Measurements from ENCODE around the gene STBD1. TPM values are rescaled to one million over a fixed set of nuclear protein-coding genes. Genes with fewer than 3 reads are reported as not detected.

Gene STBD1
- total RNA-seq, 1 donor from 2014 or later, result 0.09 TPM

DNA sequence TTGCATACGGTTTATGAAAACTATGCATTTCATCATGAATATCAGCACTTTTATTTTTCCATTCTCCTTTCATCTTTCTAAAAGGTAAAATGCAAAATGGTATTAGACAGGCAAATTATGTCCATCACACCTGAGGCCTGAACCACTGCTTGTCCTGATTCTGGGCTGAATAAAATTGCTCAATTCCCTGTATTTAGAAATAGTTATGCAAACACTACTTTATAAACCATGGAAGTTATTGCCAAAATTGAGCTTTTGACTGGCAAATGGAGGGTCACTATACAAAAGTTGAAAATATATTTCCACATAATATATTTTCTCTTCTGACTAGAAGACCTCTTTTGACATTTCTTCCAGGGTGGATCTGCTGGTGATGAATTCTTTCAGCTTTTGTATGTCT lies 34.0 kb upstream of the STBD1 start:
- CTCF ChIA-PET, result no interaction called here
- no peak for DNase-seq
- Mint-ChIP-seq H3K36me3 (ENCODE audit: low read depth) (no peaks in the 10 kb centered on the region), H3K4me3 (no peak overlapping the region), H3K27ac (no peak overlapping the region), H3K27me3 (peaks cover 14% of the 10 kb centered on the region), H3K9me3 (no peaks in the 10 kb centered on the region), H3K4me1 (no peaks in the 10 kb centered on the region)
- intact Hi-C loops (cut with micrococcal nuclease), result no loop called here
- ATAC-seq (ENCODE audit: low read depth), result no peak
- POLR2A ChIA-PET, result no interaction called here
- no peak for TF ChIP-seq CTCF (IDR thresholded peaks at IDR 0.05)

DNA sequence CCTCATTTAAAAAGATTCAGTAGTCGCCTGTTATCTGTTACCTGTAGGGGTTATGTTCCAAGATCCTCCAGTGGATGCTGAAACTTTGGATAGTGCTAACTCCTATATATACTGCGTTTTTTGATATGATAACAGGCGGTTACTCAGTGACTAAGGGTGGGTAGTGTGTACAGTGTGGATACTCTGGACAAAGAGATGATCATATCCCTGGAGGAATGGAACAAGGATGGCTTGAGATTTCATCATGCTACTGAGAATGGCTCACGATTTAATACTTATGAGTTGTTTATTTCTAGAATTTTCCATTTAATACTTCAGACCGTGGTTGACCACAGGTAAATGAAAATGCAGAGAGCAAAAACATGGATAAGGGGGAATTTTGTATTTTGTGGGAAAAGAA lies 33.5 kb upstream of the STBD1 start:
- ChIA-PET CTCF (no interaction called here), POLR2A (no interaction called here)
- no peak for DNase-seq
- intact Hi-C loops (cut with micrococcal nuclease), result no loop called here
- no peak for TF ChIP-seq CTCF (IDR thresholded peaks at IDR 0.05)
- no peaks in the 10 kb centered on the region for H3K9me3 Mint-ChIP-seq
- H3K4me1 Mint-ChIP-seq, result no peaks in the 10 kb centered on the region
- H3K27me3 Mint-ChIP-seq, result peaks cover 14% of the 10 kb centered on the region
- no peak overlapping the region for H3K4me3 Mint-ChIP-seq
- H3K36me3 Mint-ChIP-seq (ENCODE audit: low read depth), result no peaks in the 10 kb centered on the region
- no peak overlapping the region for H3K27ac Mint-ChIP-seq
- no peak for ATAC-seq (ENCODE audit: low read depth)

DNA sequence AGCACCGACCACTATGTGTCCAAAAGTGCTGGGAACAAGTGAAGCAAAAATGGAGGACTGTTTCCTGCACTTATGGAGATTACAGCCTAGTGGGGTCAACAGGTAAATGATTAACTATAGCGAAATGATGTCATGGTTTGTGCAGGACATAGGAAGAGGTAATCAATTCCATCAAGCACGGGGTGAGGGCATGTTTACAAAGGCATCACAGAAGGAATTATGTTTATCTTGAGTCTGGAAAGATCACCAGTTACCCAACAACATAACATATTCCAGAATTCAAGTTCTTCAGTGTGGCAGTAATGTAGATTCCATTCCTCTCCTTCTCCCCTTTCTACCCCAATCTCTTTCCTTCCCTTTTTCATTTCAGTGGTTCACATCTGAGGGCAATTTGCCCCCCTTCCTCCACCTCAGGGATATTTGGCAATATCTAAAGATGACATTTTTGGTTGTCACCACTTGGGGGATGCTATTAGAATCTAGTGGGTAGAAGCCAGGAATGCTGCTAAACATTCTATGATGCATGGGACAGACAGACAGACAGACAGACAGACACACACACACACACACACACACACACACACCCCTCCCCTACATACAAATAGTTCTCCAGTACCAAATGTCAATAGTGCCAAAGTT lies 30.9 kb upstream of the STBD1 start:
- Mint-ChIP-seq H3K36me3 (ENCODE audit: low read depth) (no peaks in the 10 kb centered on the region), H3K27ac (no peak overlapping the region), H3K9me3 (no peaks in the 10 kb centered on the region), H3K27me3 (peaks cover 14% of the 10 kb centered on the region), H3K4me1 (no peaks in the 10 kb centered on the region), H3K4me3 (no peak overlapping the region)
- ChIA-PET CTCF (no interaction called here), POLR2A (no interaction called here)
- DNase-seq (no peak), ATAC-seq (ENCODE audit: low read depth) (no peak)
- TF ChIP-seq CTCF (IDR thresholded peaks at IDR 0.05), result no peak
- intact Hi-C loops (cut with micrococcal nuclease), result no loop called here

- intact Hi-C loops (cut with micrococcal nuclease), result no loop called here
Measured at GRCh38 chr4:76276813-76277212, 29.7 kb upstream of the STBD1 start.

DNA sequence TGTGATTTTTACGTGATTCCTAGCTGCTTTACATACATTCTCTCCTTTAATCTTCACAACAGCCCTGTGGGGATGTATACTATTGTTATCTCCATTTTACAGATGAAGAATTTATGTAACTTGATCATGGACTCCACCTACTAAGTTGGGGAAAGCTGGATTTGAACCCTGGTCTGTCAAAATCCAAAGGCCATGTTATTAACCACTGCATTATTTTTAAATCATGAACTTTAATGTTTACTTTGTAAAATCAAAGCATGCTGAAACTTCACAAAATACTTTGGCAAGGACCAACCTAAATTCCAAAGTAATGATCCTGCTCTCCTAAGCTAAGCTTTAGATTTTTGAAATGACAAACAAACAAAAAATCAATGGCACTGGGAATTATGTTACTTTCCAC lies 28.9 kb upstream of the STBD1 start:
- Mint-ChIP-seq H3K36me3 (ENCODE audit: low read depth) (no peaks in the 10 kb centered on the region), H3K27ac (no peak overlapping the region), H3K4me3 (no peak overlapping the region), H3K4me1 (no peaks in the 10 kb centered on the region), H3K27me3 (peaks cover 11% of the 10 kb centered on the region), H3K9me3 (no peaks in the 10 kb centered on the region)
- no peak for TF ChIP-seq CTCF (IDR thresholded peaks at IDR 0.05)
- no peak for DNase-seq
- ChIA-PET CTCF (no interaction called here), POLR2A (no interaction called here)
- intact Hi-C loops (cut with micrococcal nuclease), result no loop called here
- ATAC-seq (ENCODE audit: low read depth), result no peak

More at GRCh38 chr4:76276813-76277212, 29.7 kb upstream of the STBD1 start:
- no peak for ATAC-seq (ENCODE audit: low read depth)
- ChIA-PET CTCF (no interaction called here), POLR2A (no interaction called here)
- no peak for TF ChIP-seq CTCF (IDR thresholded peaks at IDR 0.05)
- Mint-ChIP-seq H3K9me3 (no peaks in the 10 kb centered on the region), H3K27me3 (peaks cover 11% of the 10 kb centered on the region), H3K27ac (no peak overlapping the region), H3K4me1 (no peaks in the 10 kb centered on the region), H3K4me3 (no peak overlapping the region), H3K36me3 (ENCODE audit: low read depth) (no peaks in the 10 kb centered on the region)
- DNase-seq, result no peak

Data from activated B cell treated with CpG ODN at 0.5 μM for 24 hours (primary cell).